Nephron (organoid): ENCODE results near the gene TTLL13.

ENCODE experiments used
- H3K27ac Mint-ChIP-seq, 3 experiments: 2 replicates each; pipeline ENCODE4 v1.8.0; 2020; ENCODE audit warnings: mixed read lengths in 3 of 3, mild to moderate bottlenecking in 2 of 3, moderate library complexity in 1 of 3
- H3K27me3 Mint-ChIP-seq: 2 replicates; pipeline ENCODE4 v1.8.0; 2021; ENCODE audit warnings: low read depth, mild to moderate bottlenecking, moderate library complexity, mixed read lengths
- H3K36me3 Mint-ChIP-seq: 2 replicates; pipeline ENCODE4 v1.8.0; 2020; ENCODE audit warnings: low read depth, mixed read lengths
- H3K4me1 Mint-ChIP-seq: 2 replicates; pipeline ENCODE4 v1.8.0; 2020; ENCODE audit warnings: mixed read lengths
- H3K4me3 Mint-ChIP-seq, 3 experiments: 2 replicates each; pipeline ENCODE4 v1.8.0; 2020; ENCODE audit warnings: mild to moderate bottlenecking in 3 of 3, mixed read lengths in 3 of 3, moderate library complexity in 2 of 3
- H3K9me3 Mint-ChIP-seq: 2 replicates; pipeline ENCODE4 v1.8.0; 2020; ENCODE audit warnings: mixed read lengths
- CTCF ChIP-seq, 3 experiments: fragments of 200-600 bp; sonication (generic); IDR thresholded peaks; one replicate each; pipeline ENCODE4 v1.5.0; 2021; ENCODE audit warnings: antibody characterized with exemption in 3 of 3; ENCODE audit not compliant: unreplicated experiment in 3 of 3

TTLL13 gene

GRCh38 chr15:90239371-90239770 is 10.0 kb upstream of the TTLL13 start:
- H3K27ac Mint-ChIP-seq: no peak overlapping the region
- peaks cover 12% of the 10 kb centered on the region for H3K36me3 Mint-ChIP-seq
- H3K9me3 Mint-ChIP-seq: no peaks in the 10 kb centered on the region
- peaks cover 5% of the 10 kb centered on the region for H3K27me3 Mint-ChIP-seq
- H3K4me1 Mint-ChIP-seq: peaks cover 8% of the 10 kb centered on the region
- no peak for TF ChIP-seq CTCF (IDR thresholded peaks at IDR 0.05; ENCODE audit: unreplicated experiment in 3 of 3)
- no peak overlapping the region for H3K4me3 Mint-ChIP-seq

GRCh38 chr15:90240856-90241255 is 8.5 kb upstream of the TTLL13 start:
- Mint-ChIP-seq H3K27ac (no peak overlapping the region), H3K4me1 (no peaks in the 10 kb centered on the region), H3K4me3 (no peak overlapping the region), H3K9me3 (no peaks in the 10 kb centered on the region), H3K36me3 (peaks cover 12% of the 10 kb centered on the region), H3K27me3 (peaks cover 5% of the 10 kb centered on the region)
- no peak for TF ChIP-seq CTCF (IDR thresholded peaks at IDR 0.05; ENCODE audit: unreplicated experiment in 3 of 3)

- Mint-ChIP-seq H3K36me3 (peaks cover 12% of the 10 kb centered on the region), H3K9me3 (no peaks in the 10 kb centered on the region), H3K4me1 (no peaks in the 10 kb centered on the region), H3K27ac (no peak overlapping the region), H3K4me3 (no peak overlapping the region), H3K27me3 (peaks cover 9% of the 10 kb centered on the region)
- TF ChIP-seq CTCF (IDR thresholded peaks at IDR 0.05; ENCODE audit: unreplicated experiment in 3 of 3): no peak
Measured at GRCh38 chr15:90241343-90242192, 7.8 kb upstream of the TTLL13 start.

GRCh38 chr15:90243943-90244639 is 5.3 kb upstream of the TTLL13 start:
- TF ChIP-seq CTCF (IDR thresholded peaks at IDR 0.05; ENCODE audit: unreplicated experiment in 3 of 3): no peak
- peaks cover 4% of the 10 kb centered on the region for H3K36me3 Mint-ChIP-seq
- H3K9me3 Mint-ChIP-seq: no peaks in the 10 kb centered on the region
- H3K4me3 Mint-ChIP-seq: no peak overlapping the region
- H3K27me3 Mint-ChIP-seq: peaks cover 9% of the 10 kb centered on the region
- H3K27ac Mint-ChIP-seq: no peak overlapping the region
- peaks cover 4% of the 10 kb centered on the region for H3K4me1 Mint-ChIP-seq

- Mint-ChIP-seq H3K4me1 (peaks cover 8% of the 10 kb centered on the region), H3K4me3 (peak overlapping the region; percentile 56 to 83 (median 75)), H3K9me3 (no peaks in the 10 kb centered on the region), H3K27me3 (peaks cover 10% of the 10 kb centered on the region), H3K36me3 (no peaks in the 10 kb centered on the region), H3K27ac (peak overlapping the region in 1 of 3 experiments; percentile 20)
- no peak for TF ChIP-seq CTCF (IDR thresholded peaks at IDR 0.05; ENCODE audit: unreplicated experiment in 3 of 3)
Measured at GRCh38 chr15:90248789-90249202, 560 bp upstream of the TTLL13 start.
